ENCODE results near the gene BTBD16.

Gene BTBD16

DNA sequence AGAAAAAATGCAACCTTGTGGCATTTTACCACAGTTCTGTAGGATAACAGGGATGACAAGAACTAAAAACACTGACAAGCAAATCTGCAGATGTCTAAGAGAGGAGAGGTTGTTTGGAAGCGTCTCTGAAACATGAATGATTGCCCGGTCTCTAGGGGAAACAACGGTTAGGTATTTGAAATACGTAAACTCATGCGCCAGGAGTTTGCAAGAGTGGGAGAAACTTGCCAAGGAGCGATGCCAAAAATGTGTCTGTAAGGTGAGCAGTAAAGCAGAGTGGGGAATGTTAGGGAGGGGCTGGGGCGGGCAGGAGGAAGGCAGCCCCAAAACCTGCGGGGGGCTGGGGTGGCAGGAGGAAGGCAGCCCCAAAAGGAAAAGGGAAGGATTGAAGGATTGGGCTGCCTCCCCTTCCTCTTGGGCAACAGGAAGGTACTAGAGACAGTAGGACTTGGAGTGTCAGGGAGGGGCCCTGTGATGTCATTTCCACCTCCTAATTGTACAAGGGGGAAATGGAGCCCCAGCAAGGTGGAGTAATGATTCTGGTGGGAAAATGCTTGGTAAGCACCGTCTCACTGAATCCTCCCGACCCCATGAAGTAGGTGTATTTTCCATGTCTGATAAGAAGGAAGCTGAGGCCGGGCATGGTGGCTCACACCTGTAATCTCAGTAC lies 70.2 kb downstream of the BTBD16 start:
- no peak for TF ChIP-seq CTCF (IDR thresholded peaks at IDR 0.05)
- no peak for TF ChIP-seq ZFX (IDR thresholded peaks at IDR 0.05; ENCODE audit: borderline replicate concordance)
- H3K27ac ChIP-seq: no peak overlapping the region

- no peak for TF ChIP-seq ZFX (IDR thresholded peaks at IDR 0.05; ENCODE audit: borderline replicate concordance)
- TF ChIP-seq CTCF (IDR thresholded peaks at IDR 0.05): peak; percentile 66
- no peak overlapping the region for H3K27ac ChIP-seq
These were observed 71.4 kb downstream of the BTBD16 start for GRCh38 chr10:122342293-122343134.

DNA sequence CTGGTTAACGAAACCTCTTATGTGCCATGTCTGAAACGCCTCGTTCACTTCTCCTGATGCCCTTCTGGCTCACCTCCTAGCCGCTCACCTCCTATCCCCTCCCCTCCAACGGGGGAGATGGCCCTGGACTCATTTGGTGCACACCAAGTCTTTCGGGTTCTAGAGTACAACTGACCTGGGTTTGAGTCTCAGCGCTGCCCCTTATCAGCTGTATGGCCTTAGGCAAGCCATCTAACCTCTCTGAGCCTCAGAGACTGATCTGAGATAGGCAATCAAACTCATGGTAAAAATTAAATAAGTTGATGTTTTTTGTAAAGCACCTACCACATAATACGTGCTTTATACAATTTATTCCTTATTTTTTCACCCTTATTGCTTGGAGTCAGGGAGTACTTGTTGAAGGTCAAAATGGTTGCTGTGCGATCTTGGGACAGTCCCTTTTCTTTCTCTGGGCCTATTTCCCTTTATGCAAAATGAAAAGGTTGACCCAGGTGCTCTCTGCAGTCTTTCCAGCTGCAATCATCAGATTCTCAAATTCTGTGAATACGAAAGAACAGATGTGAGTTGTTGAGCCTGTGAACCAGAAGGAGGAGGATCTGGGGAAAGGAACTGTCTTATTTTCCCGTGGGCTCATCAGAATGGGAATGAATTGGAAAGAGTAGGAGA lies 72.2 kb downstream of the BTBD16 start:
- no peak for TF ChIP-seq ZFX (IDR thresholded peaks at IDR 0.05; ENCODE audit: borderline replicate concordance)
- TF ChIP-seq CTCF (IDR thresholded peaks at IDR 0.05): no peak
- no peak overlapping the region for H3K27ac ChIP-seq

GRCh38 chr10:122343936-122344335 lies 72.8 kb downstream of the BTBD16 start:
- H3K27ac ChIP-seq: no peak overlapping the region
- no peak for TF ChIP-seq ZFX (IDR thresholded peaks at IDR 0.05; ENCODE audit: borderline replicate concordance)
- no peak for TF ChIP-seq CTCF (IDR thresholded peaks at IDR 0.05)

- TF ChIP-seq CTCF (IDR thresholded peaks at IDR 0.05) (no peak), ZFX (IDR thresholded peaks at IDR 0.05; ENCODE audit: borderline replicate concordance) (no peak)
- no peak overlapping the region for H3K27ac ChIP-seq
These were observed 73.7 kb downstream of the BTBD16 start for GRCh38 chr10:122344741-122345258.

DNA sequence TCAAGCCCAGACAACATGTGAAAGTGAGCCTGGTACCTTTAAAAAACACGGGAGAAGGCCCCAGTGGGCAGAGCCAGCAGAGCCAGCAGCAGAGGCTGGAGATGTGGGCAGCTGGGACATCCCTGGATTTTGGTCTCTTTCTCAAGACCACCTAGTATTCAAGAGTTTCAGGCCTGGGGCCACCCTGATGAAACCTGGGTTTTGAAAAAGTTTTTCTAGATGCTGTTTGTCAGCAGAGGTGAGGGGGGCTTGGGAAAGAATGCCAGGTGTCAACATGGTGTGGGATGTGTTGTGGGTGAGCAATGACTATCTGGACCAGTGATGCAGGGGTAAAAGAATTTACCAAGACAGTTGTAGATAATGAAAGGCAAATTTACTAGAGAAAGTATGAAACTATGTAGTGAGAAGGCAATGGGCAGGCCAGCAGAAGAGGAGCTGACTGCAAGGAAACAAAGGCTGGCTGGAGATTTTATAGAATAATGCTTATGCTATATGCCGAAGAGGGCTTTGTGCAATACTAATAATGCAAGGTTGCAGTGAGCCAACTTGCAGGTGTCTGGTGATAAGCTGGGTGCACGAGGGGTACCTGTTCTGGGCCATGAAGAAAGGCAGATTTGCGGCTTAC lies 75.3 kb downstream of the BTBD16 start:
- no peak overlapping the region for H3K27ac ChIP-seq
- TF ChIP-seq CTCF (IDR thresholded peaks at IDR 0.05): no peak
- TF ChIP-seq ZFX (IDR thresholded peaks at IDR 0.05; ENCODE audit: borderline replicate concordance): no peak
